ENCODE results near the gene KIF26B.
"Not testable (repeated sequence)": the region's sequence is repeated elsewhere in the genome, so short reads cannot be mapped to it uniquely, and the experiment has no call there.

KIF26B gene

DNA sequence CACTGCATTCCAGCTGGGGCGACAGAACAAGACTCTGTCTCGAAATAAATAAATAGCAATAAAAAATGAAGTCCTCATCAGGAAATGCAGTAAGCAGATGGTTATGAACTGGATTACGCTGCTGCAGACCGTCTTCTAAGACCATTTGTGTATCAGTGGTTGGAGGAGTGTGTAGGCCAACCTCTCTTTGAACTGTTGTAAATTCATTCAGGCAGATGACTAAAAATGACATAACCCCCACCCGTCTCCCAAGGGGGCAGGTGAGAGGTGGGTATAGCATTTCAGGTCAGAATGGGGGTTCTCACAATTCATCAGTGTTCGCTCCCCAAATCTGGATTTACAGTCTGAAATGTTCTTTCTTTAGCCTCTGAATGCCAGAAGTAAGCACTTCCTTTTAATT is 177.3 kb downstream of the KIF26B start:
- DNase-seq: no peak

DNA sequence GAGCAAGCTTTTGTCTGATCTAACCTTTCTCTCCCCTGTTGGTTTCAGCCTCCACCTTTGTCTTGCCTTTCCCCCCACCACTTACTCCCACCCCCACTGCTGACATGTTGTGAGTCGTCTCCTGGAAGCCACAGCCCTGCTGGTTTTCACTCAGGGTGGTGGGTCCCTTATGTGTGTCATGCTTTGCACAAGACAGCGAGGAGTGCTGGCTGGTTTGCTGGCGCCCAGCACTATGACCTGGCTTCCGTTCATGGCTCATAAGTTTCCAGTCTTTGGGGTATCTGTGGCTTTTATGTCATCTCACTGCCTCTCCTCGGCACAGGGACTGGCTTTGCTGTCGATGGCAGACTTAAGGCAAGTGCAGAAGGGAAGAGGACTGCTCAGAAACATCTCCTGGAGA is 177.7 kb downstream of the KIF26B start:
- DNase-seq: no peak

DNA sequence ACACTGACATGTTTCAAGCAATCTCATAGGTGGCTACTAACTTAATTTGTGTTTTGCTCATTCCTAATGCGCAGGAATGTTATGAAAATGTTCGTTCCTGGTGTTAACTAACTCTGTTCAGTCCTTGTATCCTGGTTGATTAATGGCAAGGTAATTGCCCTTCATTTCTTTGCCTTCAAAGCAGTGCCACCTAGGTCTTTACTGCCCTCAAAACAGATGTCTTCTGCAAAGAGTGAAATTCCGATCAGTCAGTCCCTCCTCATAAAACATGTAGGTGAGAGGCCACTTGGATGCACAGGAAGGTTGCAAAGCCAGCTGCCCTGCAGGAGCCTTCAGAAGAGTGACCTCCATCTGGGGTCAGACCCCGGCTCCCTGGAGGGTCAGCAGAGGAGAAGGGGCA is 179.4 kb downstream of the KIF26B start:
- DNase-seq: no peak

DNA sequence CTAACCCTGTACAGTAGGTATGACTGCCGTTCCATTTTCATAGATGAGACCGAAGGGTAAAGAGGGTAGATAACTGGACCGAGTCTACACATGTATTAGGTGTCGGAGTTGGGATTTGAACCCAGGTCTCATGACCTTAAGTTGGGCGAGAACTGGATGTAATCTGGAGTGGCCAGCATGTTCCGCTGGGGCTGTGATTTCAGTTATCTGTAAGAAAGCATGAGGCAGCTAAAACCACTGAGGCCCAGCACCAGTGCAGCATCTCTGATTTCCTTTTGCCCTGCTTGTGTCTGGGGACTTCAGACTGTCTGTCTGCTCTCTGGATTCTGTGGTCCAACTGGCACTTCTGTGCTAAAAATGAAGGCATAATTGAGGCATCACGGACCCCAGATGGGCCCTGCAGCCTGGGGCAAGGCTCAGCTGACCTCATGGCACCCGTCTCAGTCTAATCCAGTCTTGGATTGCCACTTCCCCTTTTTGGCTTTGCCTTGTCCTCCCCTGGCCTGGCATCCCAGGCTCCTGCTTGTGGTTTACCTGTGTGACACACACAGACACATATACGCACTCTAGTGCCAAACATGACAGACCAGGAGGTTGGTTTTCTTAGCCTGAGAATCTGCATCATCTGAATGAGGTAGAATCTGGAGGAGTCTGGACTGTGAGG is 180.2 kb downstream of the KIF26B start:
- no peak for DNase-seq

DNA sequence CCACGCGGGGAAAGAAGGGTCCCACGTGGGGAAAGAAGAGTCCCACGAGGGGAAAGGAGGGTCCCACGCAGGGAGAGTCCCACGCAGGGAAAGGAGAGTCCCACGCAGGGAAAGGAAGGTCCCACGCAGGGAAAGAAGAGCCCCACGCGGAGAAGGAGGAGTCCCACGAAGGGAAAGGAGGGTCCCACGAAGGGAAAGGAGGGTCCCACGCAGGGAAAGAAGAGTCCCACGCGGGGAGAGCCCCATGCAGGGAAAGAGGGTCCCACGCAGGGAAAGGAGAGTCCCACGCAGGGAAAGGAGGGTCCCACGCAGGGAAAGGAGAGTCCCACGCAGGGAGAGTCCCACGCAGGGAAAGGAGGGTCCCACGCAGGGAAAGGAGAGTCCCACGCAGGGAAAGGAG is 180.9 kb downstream of the KIF26B start:
- DNase-seq: not testable (repeated sequence)

DNA sequence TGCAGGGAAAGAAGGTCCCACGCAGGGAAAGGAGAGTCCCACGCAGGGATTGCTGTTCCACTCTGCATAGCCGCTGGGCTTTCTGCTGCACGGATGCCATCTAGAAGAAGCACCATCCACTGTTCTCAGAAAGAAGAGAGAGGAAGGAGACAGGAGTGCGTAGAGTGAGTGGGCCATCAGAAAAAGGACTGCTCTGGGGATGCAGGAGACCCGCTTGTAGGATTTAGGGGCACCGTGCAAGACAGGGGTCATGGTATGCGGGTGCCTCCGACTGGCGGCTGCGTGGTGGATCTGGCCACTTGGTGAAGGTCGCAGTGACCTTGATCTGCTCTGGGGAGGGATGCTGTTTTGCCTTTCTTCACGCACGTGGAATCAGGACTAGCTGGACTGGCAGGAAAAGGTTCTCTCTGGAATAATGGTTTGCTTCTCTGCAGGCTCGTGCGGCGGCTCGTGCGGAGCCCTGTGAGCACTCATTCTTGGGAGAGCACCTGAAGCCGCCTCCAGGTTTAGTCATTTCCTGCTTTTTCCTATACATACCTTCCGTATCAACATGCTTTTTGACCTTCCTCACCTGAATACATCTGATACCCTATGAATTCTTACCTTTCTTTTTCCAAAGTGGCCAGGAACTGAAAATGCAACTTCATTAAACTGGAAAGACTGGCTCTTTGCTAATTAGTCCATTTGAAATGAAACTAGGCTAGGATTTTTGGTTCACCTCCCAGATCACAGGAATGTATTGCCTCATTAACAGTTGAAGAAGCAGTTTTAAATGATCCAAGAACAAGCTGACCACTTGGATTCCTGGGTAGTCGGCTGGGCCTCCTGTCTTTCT is 181.6 kb downstream of the KIF26B start:
- no peak for DNase-seq

DNA sequence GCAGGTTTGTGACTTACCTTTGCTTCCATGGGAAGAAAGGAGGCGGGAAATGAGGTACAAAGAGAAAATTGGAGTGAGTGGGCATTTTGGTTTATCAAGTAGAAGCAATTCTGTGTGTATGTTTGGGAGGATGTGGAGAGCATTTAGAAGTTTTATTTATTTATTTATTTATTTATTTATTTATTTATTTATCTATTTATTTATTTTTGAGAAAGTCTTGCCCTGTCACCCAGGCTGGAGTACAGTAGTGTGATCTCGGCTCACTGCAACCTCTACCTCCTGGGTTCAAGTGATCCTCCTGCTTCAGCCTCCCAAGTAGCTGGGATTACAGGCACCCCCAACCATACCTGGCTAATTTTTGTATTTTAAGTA is 182.2 kb downstream of the KIF26B start:
- DNase-seq: not testable (repeated sequence)

DNA sequence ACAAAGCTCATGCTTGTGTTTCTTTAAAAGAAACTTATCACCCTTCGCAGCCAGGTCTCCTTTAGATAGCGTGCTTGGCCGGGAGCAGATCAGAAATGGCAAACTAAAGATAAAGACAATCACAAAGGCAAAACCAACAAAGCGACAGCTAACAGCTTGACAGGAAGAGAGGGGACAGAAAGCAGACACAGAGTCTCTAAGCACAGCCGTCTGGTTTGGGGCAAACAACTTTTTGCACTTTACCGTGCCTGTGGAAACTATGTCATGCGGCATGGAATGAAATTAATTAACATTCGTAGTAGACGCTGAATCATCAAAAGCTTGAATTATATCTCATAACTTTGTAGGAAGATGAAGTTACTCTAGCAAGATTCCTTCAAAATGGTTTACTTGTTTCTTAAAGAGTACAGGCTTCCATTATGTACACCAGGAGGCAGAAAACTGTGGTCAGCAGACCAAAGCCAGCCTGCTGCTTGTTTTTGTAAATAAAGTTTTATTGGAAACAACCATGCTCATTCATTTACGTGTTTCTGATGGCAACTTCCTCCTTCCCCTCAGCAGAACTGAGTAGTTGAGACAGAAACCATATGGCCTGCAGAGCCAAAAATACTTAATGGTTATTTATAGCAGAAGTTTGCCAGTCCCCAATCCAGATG is 183.2 kb downstream of the KIF26B start:
- DNase-seq: no peak

DNA sequence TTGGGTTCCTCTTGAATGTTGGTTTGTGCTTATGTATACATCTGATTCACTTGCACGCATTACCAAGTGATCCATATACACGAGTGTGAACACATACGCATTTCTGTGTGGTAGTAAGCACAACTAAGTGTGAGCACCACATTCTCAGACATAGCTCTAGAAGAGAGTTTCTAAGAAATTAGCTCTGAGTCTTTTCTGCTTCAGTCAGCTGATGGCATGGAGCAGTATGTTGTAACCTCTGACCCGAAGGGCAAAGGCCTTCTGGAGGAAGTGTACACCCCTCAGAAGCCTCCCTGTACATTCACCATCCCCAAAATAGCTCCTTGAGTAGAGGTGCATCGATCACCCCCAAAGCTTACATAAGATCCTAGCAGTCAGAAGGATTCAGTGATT is 183.7 kb downstream of the KIF26B start:
- no peak for DNase-seq

DNA sequence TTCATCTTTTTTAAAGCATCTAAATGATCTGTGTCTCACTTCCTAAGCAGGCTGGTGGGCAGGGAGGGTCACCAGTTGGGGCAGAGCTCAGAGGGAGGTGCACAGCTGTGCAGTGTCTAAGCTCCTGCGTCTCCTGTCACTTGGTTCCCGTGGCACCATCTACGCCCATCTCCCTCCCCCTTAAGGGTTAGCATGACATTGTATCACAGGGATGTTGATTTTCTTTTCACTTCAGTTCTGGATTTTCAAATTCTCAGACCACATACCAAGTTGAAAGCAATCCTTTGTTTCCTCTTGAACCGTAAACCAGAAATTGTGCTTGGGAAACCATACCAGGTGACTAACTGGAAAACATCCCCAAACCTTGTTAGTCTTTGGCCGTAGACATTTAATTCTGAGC is 187.0 kb downstream of the KIF26B start:
- DNase-seq: no peak

DNA sequence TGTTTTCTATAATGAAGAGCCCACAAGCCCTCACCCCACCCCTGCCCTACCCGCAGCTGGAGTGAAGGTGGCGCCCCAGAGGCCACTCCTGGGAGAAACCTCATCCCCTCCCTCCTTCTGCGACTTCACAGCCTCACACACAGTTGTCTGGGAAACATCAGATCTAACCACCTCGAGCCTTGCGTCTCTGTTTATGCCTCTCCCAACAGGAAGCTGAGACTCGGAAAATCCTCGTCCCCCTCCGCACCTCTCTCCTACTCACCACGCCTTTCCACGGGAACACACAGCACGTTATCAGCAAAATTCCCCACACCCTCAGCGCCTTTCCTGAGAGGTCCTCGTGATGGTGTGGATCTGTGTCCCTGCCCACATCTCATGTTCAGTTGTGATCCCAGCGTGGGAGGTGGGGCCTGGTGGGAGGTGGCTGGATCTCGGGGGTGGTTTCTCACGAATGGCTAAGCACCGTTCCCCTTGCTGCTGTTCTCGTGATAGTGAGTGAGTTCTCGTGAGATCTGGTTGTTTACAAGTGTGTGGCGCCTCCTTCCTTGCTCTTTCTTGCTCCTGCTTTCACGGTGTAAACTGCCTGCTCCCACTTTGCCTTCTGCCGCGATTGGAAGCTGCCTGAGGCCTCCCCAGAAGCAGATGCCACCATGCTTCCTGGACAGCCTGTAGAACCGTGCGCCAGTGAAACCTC is 190.6 kb downstream of the KIF26B start:
- peak in 1 of 2 experiments; percentile 63 for DNase-seq

DNA sequence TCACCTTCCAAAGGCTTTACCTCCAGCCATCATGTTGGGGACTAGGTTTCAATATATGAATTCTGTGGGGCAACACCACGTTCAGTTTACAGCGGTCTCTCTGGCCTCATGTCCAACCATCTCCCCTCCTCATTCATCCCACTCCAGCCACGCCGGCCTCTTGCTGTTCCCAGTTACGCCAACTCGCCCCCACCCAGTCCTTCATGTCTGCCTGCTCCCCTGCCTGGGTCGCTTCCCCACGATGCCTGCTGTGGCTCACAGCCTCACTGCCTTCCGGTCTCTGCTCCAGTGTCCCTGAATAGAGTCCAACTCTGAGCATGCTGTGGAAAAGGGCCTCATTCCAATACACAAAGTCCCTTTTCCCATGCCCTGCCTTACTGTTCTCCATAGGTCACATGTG is 193.8 kb downstream of the KIF26B start:
- no peak for DNase-seq

DNA sequence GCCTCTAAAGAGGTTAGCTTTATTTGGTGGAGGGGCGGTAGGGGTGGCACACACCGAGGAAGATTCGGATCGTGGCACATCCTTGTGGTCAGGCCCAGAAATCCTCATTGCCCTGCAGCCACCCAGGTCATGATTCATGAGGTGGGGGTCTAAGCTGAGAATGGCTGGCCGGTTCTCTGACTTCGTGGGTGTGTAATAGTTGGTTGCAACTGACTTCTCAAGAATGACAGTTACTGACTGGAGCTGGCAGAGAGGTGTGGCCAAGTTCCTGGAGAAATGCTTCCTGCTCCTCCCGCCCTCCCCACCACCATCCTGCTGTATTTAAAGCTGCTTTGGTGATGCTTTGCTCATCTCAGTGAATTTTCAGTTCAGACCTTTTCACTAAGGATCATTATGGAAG is 198.6 kb downstream of the KIF26B start:
- no peak for DNase-seq

DNA sequence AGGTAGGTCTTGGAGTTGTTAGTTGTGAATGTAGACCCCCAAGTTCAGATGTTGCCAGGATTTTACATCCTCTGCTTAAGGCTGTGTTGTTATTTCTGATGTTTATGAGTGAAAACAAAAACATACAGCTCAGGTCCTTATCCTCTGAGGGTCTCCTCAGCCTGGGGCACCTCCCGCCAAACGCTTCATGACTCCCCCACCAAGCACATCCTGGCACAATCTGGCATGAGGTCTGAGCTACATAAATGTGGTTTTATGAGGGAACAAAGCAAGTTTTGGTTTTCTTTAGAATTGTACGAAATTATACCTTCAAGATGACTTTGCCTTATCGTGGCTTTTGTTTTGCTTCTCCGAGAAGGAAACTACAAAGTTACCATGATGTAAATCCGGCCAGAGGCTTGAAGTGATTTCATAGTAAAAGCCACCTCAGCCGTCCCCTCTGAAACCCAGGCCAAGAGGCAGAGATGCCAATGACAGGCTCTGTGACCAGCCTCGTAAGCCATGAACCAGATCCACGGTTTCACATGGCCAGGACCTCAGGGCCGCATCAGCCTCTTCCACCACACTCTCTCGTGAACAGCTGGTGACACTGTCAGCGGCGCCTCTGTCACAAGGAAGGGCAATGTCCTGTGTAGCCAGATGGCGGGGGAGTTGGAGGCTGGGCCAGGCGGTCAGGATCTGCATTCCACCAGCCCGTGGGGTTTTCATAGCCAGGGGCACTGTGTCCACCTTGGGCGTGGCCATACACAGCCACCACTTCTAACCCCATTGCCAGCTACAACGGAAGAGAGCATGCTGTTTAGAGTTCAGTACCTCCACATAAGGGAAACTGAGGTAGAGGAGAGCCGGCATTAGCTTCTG is 199.4 kb downstream of the KIF26B start:
- DNase-seq: no peak

DNA sequence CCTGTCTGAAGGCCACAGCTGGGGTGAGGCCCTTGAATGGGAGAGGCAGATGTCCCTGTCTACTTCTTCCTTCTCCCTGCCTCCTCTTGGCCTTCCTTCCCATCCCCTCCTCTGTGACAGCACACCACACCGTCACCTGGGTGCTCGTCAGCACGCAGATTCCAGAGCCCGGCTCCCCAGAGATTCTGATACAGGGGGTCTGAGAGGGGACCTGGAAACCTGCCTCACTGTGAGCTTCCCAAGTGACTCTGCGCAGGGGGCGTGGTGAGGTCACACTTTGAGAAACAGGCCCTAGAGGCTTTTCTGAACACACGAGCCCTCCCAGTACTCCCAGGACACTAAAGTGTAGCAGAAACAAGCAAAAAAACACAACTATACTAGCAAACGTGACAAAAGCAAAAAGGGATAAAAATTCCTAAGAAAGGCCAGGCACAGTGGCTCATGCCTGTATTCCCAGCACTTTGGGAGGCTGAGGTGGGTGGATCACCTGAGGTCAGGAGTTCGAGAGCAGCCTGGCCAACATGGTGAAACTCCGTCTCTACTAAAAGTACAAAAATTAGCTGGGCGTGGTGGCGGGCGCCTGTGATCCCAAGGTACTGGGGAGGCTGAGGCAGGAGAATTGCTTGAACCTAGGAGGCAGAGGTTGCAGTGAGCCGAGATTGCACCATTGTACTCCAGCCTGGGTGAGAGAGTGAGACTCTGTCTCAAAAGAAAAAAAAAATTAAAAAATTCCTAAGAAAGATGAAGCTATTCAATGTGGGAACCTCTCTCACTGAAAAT is 201.3 kb downstream of the KIF26B start:
- DNase-seq: not testable (repeated sequence)

DNA sequence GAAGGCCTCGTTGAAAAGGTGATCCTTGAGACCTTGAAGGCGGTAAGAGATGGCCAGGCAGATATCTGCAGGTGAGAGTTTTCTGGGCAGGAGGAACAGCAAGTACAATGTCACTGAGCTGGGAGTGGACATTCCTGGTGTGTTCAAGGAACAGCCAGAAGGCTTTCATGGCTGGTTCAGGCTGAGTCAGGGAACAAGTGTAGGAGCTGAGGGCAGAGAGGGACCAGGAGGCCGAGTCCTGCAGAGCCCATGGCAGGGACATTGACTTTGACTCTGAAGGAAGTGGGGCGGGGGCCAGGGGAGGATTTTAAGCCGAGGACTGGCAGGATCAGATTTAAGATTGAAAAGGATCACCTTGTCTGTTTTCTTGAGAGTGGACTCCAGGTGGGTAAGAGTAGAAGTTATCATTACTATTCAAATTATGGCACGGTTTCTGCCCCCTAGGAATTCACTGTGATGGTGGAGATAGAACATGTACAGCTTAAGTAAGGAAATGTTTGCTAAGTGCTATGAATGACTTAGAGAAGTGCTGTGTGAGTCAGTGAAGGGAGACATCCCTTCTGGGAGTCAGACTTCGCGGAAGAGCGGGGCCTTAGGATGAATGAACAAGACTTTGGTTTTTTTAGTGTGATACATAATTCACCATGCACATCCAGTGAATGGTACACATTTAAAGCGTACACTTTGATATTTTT is 202.3 kb downstream of the KIF26B start:
- no peak for DNase-seq

DNA sequence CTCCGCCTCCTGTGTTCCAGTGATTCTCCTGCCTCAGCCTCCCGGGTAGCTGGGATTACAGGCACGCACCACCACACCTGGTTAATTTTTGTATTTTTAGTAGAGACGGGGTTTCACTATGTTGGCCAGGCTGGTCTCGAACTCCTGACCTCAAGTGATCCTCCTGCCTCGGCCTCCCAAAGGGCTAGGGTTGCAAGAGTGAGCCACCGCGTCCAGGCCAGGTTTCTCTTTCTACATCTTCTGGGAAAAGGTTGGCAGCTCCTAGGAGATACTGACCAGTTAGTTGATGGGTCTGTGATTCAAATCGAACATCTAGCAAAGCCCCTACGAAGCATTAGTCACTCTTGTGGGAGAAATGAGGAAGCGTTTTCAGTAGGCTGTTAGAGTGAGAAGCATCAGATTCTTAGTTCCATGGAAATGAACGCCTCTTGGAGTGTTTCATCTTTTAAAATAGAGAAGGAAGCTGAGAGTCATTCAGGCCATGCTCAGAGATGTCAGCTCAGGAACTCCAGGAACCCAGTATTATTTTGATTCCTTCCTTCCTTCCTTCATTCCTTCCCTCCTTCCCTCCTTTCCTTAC is 204.4 kb downstream of the KIF26B start:
- not testable (repeated sequence) for DNase-seq

DNA sequence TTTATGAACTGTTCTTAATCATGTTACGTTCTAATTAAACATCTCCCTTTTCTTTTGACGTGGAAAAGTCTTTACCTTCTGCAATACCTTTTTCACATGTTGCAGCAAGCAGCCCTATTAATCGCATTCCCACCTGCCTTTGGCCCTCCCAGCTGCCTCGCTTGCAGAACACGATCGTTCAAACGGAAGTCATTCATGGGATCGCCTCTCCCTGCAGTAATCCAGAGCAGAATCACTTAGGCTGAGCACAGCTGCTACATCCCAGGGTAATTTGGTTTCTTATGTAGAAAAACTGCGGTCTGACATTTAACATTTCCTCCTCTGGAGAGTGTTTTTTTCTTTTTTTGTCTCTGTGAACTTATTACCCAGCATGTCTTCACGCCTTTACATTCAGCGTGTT is 206.3 kb downstream of the KIF26B start:
- no peak for DNase-seq

DNA sequence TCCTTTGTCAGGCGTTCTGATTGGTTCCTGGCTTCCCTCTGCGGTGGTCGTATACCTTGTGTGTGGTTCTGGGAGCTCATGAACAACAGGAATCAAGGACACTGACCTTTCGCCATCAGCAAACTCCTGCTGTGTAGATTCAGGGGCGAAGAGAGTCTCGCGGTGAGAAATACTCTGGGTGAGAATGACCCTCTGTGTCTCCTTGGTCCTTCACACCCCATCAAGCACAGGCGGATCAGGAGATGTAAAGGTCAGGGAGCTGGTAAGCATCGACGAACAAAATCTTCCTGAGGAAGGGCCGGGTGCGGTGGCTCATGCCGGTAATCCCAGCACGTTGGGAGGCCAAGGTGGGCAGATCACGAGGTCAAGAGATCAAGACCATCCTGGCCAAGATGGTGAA is 207.2 kb downstream of the KIF26B start:
- DNase-seq: no peak

DNA sequence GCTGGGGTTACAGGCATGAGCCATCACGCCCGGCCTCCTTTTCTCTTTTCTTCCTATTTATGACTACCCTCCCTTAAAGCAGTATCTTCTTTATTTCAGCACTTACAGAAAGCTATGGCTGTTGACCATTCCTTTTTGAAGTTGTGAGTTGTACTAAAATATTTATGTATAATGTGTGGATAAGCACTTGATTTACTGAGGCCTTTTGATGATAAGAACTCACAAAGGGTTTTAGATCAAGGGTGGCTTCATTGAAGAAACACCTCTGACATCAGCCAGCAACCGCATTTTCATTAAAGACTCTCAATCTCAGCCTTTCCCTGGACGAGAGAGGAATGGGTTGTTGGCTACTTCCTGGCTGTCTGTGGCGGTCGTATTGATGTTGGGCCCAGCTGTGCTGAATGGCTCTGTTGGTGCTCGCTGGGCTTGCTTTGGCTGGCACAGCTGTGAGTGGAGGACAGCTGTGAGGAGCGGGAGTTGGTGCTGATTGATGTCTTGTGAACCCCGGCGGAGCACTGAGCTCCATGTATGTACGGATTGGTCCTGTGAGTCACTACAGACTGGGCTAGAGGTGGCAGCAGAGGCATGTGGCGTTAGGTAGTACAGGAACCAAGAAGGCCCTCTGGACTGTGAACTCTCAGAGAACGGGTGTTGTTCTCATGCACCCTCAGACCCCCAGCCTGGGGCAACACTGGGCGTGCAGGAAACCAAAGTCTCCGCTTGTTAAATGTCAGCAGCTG is 208.8 kb downstream of the KIF26B start:
- no peak for DNase-seq

All from NCI-H526 (cell line).